SK-N-SH (cell line): ENCODE data around the gene RALBP1. TPM values are rescaled to one million over a fixed set of nuclear protein-coding genes. Genes with fewer than 3 reads are reported as not detected.
A peak's percentile ranks its signal among the peaks of the same experiment; 100 is the strongest.

Experiments
- CTCF ChIA-PET: fragments of 300-600, 350-600 bp; formaldehyde crosslinking; extraction: SDS; loops from one replicate; lab custom pipeline; 2021; lab: Yijun Ruan, JAX
- POLR2A ChIA-PET: fragments of 350-600 bp; sonication (Branson Sonifier 250); formaldehyde crosslinking; extraction: SDS; loops from one replicate; lab custom pipeline; 2020; ENCODE audit warnings: antibody characterized with exemption, inconsistent platforms; lab: Yijun Ruan, JAX
- DNase-seq: peaks from one replicate; pipeline ENCODE4 v3.0.0; 2012
- H2AFZ ChIP-seq: fragments of 200-600 bp; sonication (generic); 2 replicates; pipeline ENCODE4 v1.8.1; 2016; ENCODE audit warnings: antibody characterized with exemption, mild to moderate bottlenecking, low read depth
- H3F3A ChIP-seq: fragments of 200-600 bp; sonication (generic); replicated peaks from 2 replicates; pipeline ENCODE3; 2016; ENCODE audit warnings: antibody characterized with exemption, mild to moderate bottlenecking; ENCODE audit not compliant: insufficient read depth
- H3K27ac ChIP-seq, 2 experiments: fragments of 200-500 bp in 1 of 2; fragments of 200-600 bp in 1 of 2; sonication (Bioruptor generic) in 1 of 2; sonication (generic), shearing (Covaris generic) in 1 of 2; 2 replicates each; pipeline versions ENCODE4 v1.5.1 to v1.6.1; 2014 to 2016; ENCODE audit warnings: low read depth in 2 of 2, inconsistent platforms in 1 of 2, low read length in 1 of 2, mild to moderate bottlenecking in 1 of 2, mixed read lengths in 1 of 2
- H3K27me3 ChIP-seq: fragments of 200-600 bp; sonication (generic), shearing (Covaris generic); 2 replicates; pipeline ENCODE4 v1.6.1; 2016; ENCODE audit warnings: mixed run types; ENCODE audit not compliant: insufficient read depth
- H3K36me3 ChIP-seq, 2 experiments: fragments of 200-500 bp in 1 of 2; fragments of 200-600 bp in 1 of 2; sonication (Bioruptor generic) in 1 of 2; sonication (generic) in 1 of 2; replicated peaks in 1 of 2; 2 replicates each; pipeline versions ENCODE3 to v1.5.1; 2014 to 2016; ENCODE audit warnings: low read length in 1 of 2, mild to moderate bottlenecking in 1 of 2; ENCODE audit not compliant: insufficient read depth in 2 of 2, control insufficient read depth in 1 of 2
- H3K4me1 ChIP-seq, 2 experiments: fragments of 200-500 bp in 1 of 2; fragments of 200-600 bp in 1 of 2; sonication (Bioruptor generic) in 1 of 2; sonication (generic), shearing (Covaris generic) in 1 of 2; 2 replicates each; pipeline versions ENCODE4 v1.5.1 to v1.6.1; 2014 to 2016; ENCODE audit warnings: low read depth in 1 of 2, low read length in 1 of 2, mixed run types in 1 of 2; ENCODE audit not compliant: insufficient read depth in 2 of 2, control insufficient read depth in 1 of 2
- H3K4me2 ChIP-seq: fragments of 200-600 bp; sonication (generic), shearing (Covaris generic); 2 replicates; pipeline ENCODE4 v1.6.1; 2017; ENCODE audit warnings: mixed run types
- H3K4me3 ChIP-seq, 2 experiments: fragments of 200-500 bp in 1 of 2; fragments of 200-600 bp in 1 of 2; sonication (Bioruptor generic) in 1 of 2; sonication (generic), shearing (Covaris generic) in 1 of 2; 2 replicates each; pipeline versions ENCODE4 v1.5.1 to v1.8.1; 2014 to 2016; ENCODE audit warnings: low read depth in 2 of 2, inconsistent platforms in 1 of 2, low read length in 1 of 2, mild to moderate bottlenecking in 1 of 2, mixed read lengths in 1 of 2, moderate library complexity in 1 of 2
- H3K79me2 ChIP-seq: fragments of 200-600 bp; sonication (generic); 2 replicates; pipeline ENCODE4 v1.8.1; 2017; ENCODE audit warnings: mild to moderate bottlenecking; ENCODE audit not compliant: insufficient read depth
- H3K9ac ChIP-seq: fragments of 200-600 bp; sonication (generic); 2 replicates; pipeline ENCODE4 v1.6.1; 2017; ENCODE audit warnings: mixed run types
- H3K9me2 ChIP-seq: fragments of 200-600 bp; sonication (generic); 2 replicates; pipeline ENCODE4 v1.6.1; 2017; ENCODE audit warnings: mixed run types
- H3K9me3 ChIP-seq: fragments of 200-600 bp; sonication (generic); 2 replicates; pipeline ENCODE4 v1.6.1; 2017; ENCODE audit warnings: mixed run types, mild to moderate bottlenecking, moderate library complexity
- H4K20me1 ChIP-seq: fragments of 200-600 bp; sonication (generic); 2 replicates; pipeline ENCODE4 v1.6.1; 2017; ENCODE audit warnings: mild to moderate bottlenecking, mixed run types; ENCODE audit not compliant: insufficient read depth
- CHD2 ChIP-seq: fragments of 150-350 bp; IDR thresholded peaks from 2 replicates; pipeline ENCODE4 v1.6.1; 2018; ENCODE audit warnings: low read length; ENCODE audit not compliant: partially characterized antibody
- EP300 ChIP-seq, 2 experiments: IDR thresholded peaks; 2 replicates each; pipeline versions ENCODE4 v1.4.0 to v1.6.1; 2012; ENCODE audit warnings: borderline replicate concordance in 1 of 2, low read depth in 1 of 2, low read length in 1 of 2
- FOXJ3 ChIP-seq: sonication (generic); formaldehyde crosslinking; IDR thresholded peaks from 2 replicates; pipeline ENCODE4 v1.5.1; 2020; ENCODE audit warnings: mild to moderate bottlenecking, missing genetic modification reagents
- FOXM1 ChIP-seq: IDR thresholded peaks from 2 replicates; pipeline ENCODE4 v1.4.0; 2012; ENCODE audit warnings: low read depth, mild to moderate bottlenecking
- GATA2 ChIP-seq: sonication (generic); formaldehyde crosslinking; IDR thresholded peaks from 2 replicates; pipeline ENCODE4 v1.5.0; 2020; ENCODE audit warnings: mild to moderate bottlenecking, missing genetic modification reagents
- JUND ChIP-seq: IDR thresholded peaks from 2 replicates; pipeline ENCODE4 v1.4.0; 2012
- MXI1 ChIP-seq: IDR thresholded peaks from 2 replicates; pipeline ENCODE4 v1.6.1; 2012; ENCODE audit warnings: mild to moderate bottlenecking, low read depth, low read length, improper control_type of control experiment
- NFIC ChIP-seq: IDR thresholded peaks from 2 replicates; pipeline ENCODE4 v1.4.0; 2012; ENCODE audit warnings: borderline replicate concordance
- NRF1 ChIP-seq: IDR thresholded peaks from 2 replicates; pipeline ENCODE4 v1.6.1; 2012; ENCODE audit warnings: low read depth, mild to moderate bottlenecking, low read length
- POLR2AphosphoS5 ChIP-seq: IDR thresholded peaks from 2 replicates; pipeline ENCODE4 v1.6.1; 2012; ENCODE audit warnings: low read depth, low read length
- RAD21 ChIP-seq: IDR thresholded peaks from 2 replicates; pipeline ENCODE4 v1.6.1; 2012; ENCODE audit warnings: mild to moderate bottlenecking, low read length
- RFX5 ChIP-seq: IDR thresholded peaks from 2 replicates; pipeline ENCODE4 v1.6.1; 2012; ENCODE audit warnings: mild to moderate bottlenecking, improper control_type of control experiment, low read length
- SIN3A ChIP-seq: IDR thresholded peaks from 2 replicates; pipeline ENCODE4 v1.6.1; 2012; ENCODE audit warnings: low read depth, mild to moderate bottlenecking, low read length, moderate library complexity, borderline replicate concordance
- SMC3 ChIP-seq: IDR thresholded peaks from 2 replicates; pipeline ENCODE4 v1.6.1; 2012; ENCODE audit warnings: low read depth, low read length, improper control_type of control experiment
- TEAD4 ChIP-seq: IDR thresholded peaks from 2 replicates; pipeline ENCODE4 v1.4.0; 2012; ENCODE audit warnings: mild to moderate bottlenecking, borderline replicate concordance; ENCODE audit not compliant: insufficient read depth
- YY1 ChIP-seq: IDR thresholded peaks from 2 replicates; pipeline ENCODE4 v1.4.0; 2012; ENCODE audit warnings: low read depth, mild to moderate bottlenecking
- WGBS: methylation state at CpG from one replicate; pipeline ENCODE4 v1.1.6; 2017; ENCODE audit warnings: low lambda C conversion rate; 5-methylcytosine and 5-hydroxymethylcytosine counted together
- polyA plus RNA-seq, 3 experiments: library from polyadenylated mRNA; depleted of rRNA; stranded (reverse); fragments of >200 nt; gene quantifications; 2 replicates each; pipeline ENCODE4 v1.2.3, GENCODE V29; 2012
- TF ChIP-seq, protein P1 (sequence below): IDR thresholded peaks from 2 replicates; pipeline ENCODE4; 2012
- TF ChIP-seq, protein P2 (sequence below): IDR thresholded peaks from 2 replicates; pipeline ENCODE4 v1.4.0; 2012; ENCODE audit warnings: low read depth, borderline replicate concordance
- TF ChIP-seq, protein P3 (sequence below): fragments of 150-350 bp; IDR thresholded peaks from 2 replicates; pipeline ENCODE4 v1.6.1; 2016; ENCODE audit warnings: mild to moderate bottlenecking, low read depth, low read length

Gene RALBP1
- polyA plus RNA-seq, 1 of the 3 experiments (the other 2 are of a cell fraction), result 43.8 TPM

DNA sequence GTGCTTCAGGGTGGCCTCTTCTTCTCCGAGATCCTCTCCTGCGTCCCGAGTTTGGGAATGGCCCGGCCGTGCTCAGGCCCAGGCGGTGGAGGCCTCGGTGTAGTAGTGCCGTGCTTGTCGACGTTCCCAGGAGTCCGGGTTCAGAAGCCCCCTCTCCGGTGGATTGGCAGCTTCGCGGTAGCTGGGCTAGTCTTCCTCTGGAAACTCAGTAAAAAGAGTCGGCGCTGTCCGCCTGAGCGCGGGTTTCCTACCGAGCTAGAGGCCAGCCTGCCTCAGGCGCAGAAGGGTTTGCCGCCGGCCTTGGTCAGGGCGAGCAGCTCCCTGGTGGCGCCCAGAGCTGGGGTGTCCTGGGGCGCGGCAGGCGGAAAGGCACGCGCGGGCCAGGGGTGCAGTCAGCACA, 3.2 kb downstream of the RALBP1 start:
- H3K4me2 ChIP-seq, result no peak overlapping the region
- H3K27ac ChIP-seq, result no peak overlapping the region
- peaks cover 12% of the 10 kb centered on the region for H4K20me1 ChIP-seq
- H3K27me3 ChIP-seq, result no peaks in the 10 kb centered on the region
- no peak for DNase-seq
- H3K4me1 ChIP-seq, result peaks cover 13 to 15% of the 10 kb centered on the region in 2 experiments; a peak in 3 of 4 replicates
- H2AFZ ChIP-seq, result no peak overlapping the region
- POLR2A ChIA-PET, result no interaction called here
- no peaks in the 10 kb centered on the region for H3K9me3 ChIP-seq
- peaks cover 4% of the 10 kb centered on the region for H3F3A ChIP-seq
- H3K36me3 ChIP-seq, result peaks cover 0 to 4% of the 10 kb centered on the region in 2 experiments
- WGBS, result over 99% methylated on average over 18 of the region's 31 CpGs
- CTCF ChIA-PET, result no interaction called here
- H3K9me2 ChIP-seq, result no peaks in the 10 kb centered on the region
- H3K4me3 ChIP-seq, result no peak overlapping the region
- peaks cover 80% of the 10 kb centered on the region for H3K79me2 ChIP-seq
- no peak overlapping the region for H3K9ac ChIP-seq
- TF ChIP-seq YY1, result no peak
- no peak for TF ChIP-seq FOXM1
- TF ChIP-seq, protein P1, sequence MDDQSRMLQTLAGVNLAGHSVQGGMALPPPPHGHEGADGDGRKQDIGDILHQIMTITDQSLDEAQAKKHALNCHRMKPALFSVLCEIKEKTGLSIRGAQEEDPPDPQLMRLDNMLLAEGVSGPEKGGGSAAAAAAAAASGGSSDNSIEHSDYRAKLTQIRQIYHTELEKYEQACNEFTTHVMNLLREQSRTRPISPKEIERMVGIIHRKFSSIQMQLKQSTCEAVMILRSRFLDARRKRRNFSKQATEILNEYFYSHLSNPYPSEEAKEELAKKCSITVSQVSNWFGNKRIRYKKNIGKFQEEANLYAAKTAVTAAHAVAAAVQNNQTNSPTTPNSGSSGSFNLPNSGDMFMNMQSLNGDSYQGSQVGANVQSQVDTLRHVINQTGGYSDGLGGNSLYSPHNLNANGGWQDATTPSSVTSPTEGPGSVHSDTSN, result no peak

DNA sequence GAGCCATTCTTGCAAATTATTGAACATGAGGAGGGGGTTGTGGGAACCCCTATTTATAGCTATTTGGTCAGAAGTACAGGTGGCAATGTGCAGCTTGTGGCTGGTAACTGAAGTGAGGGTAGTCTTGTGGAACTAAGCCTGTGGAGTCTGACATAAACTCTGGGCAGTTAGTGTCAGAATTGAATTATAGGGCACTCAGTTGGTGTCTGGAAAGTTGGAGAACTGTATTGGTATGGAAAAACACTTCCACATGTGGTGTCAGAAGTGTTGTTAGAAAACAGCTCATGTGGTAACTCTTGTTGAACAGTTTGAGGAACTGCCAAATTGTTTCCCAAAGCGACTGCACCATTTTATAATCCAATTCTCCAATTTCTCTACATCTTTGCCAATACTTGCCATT, 7.5 kb downstream of the RALBP1 start:
- H3K36me3 ChIP-seq, result peaks cover 0 to 4% of the 10 kb centered on the region in 2 experiments
- CTCF ChIA-PET, result no interaction called here
- no peaks in the 10 kb centered on the region for H3K9me3 ChIP-seq
- POLR2A ChIA-PET, result no interaction called here
- no peaks in the 10 kb centered on the region for H3K27me3 ChIP-seq
- no peaks in the 10 kb centered on the region for H3K9me2 ChIP-seq
- H3K4me3 ChIP-seq, result no peak overlapping the region
- peaks cover 99% of the 10 kb centered on the region for H3K79me2 ChIP-seq
- H2AFZ ChIP-seq, result no peak overlapping the region
- H3K27ac ChIP-seq, result no peak overlapping the region
- no peak overlapping the region for H3K9ac ChIP-seq
- H3F3A ChIP-seq, result no peaks in the 10 kb centered on the region
- 95% methylated on average over 1 of the region's 1 CpG for WGBS
- H4K20me1 ChIP-seq, result peaks cover 6% of the 10 kb centered on the region
- peak; percentile 17 for DNase-seq
- no peak for TF ChIP-seq NRF1
- TF ChIP-seq SMC3, result no peak
- 0 out of 2 replicates have a peak, but pooled peaks have one; percentile 21 for TF ChIP-seq MXI1
- TF ChIP-seq, all 33 proteins: peak for 1
- Histone ChIP-seq H3K4me2 (no peak overlapping the region), H3K4me1 (peaks cover 0 to 6% of the 10 kb centered on the region in 2 experiments; a peak in 1 of 4 replicates)

DNA sequence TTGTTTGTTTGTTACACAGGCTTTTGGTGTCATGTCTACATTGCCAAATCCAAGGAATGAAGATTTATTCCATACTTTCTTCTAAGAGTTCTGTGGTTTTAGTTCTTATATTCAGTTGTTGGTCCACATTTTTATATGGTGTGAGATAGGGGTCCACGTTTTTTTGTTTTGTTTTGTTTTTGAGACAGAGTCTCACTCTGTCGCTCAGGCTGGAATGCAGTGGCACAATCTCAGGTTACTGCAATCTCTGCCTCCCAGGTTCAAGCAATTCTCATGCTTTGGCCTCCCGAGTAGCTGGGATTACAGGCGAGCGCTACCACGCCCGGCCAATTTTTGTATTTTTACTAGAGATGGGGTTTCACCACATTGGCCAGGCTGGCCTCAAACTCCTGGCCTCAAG, 8.2 kb downstream of the RALBP1 start:
- TF ChIP-seq SIN3A, result no peak
- TF ChIP-seq RAD21, result no peak
- TF ChIP-seq YY1, result no peak
- TF ChIP-seq FOXJ3 (CRISPR knock-in tag), result no peak
- no peak for TF ChIP-seq JUND
- TF ChIP-seq SMC3, result no peak
- TF ChIP-seq, protein P2, sequence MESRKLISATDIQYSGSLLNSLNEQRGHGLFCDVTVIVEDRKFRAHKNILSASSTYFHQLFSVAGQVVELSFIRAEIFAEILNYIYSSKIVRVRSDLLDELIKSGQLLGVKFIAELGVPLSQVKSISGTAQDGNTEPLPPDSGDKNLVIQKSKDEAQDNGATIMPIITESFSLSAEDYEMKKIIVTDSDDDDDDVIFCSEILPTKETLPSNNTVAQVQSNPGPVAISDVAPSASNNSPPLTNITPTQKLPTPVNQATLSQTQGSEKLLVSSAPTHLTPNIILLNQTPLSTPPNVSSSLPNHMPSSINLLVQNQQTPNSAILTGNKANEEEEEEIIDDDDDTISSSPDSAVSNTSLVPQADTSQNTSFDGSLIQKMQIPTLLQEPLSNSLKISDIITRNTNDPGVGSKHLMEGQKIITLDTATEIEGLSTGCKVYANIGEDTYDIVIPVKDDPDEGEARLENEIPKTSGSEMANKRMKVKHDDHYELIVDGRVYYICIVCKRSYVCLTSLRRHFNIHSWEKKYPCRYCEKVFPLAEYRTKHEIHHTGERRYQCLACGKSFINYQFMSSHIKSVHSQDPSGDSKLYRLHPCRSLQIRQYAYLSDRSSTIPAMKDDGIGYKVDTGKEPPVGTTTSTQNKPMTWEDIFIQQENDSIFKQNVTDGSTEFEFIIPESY, result no peak
- TF ChIP-seq, protein P3, sequence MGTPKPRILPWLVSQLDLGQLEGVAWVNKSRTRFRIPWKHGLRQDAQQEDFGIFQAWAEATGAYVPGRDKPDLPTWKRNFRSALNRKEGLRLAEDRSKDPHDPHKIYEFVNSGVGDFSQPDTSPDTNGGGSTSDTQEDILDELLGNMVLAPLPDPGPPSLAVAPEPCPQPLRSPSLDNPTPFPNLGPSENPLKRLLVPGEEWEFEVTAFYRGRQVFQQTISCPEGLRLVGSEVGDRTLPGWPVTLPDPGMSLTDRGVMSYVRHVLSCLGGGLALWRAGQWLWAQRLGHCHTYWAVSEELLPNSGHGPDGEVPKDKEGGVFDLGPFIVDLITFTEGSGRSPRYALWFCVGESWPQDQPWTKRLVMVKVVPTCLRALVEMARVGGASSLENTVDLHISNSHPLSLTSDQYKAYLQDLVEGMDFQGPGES, result no peak
- no peak for TF ChIP-seq CHD2
- no peak for TF ChIP-seq MXI1
- no peak for TF ChIP-seq NRF1
- TF ChIP-seq RFX5, result no peak
- TF ChIP-seq FOXM1, result no peak
- TF ChIP-seq EP300 (IDR thresholded peaks at IDR 0.05; ENCODE audit: borderline replicate concordance in 1 of 2, low read depth in 1 of 2, low read length in 1 of 2), result no peak
- TF ChIP-seq TEAD4, result no peak
- TF ChIP-seq POLR2AphosphoS5, result no peak
- TF ChIP-seq NFIC, result no peak
- no peak for TF ChIP-seq GATA2 (CRISPR knock-in tag)
- no peak for DNase-seq
- peaks cover 6% of the 10 kb centered on the region for H4K20me1 ChIP-seq
- no peak overlapping the region for H2AFZ ChIP-seq
- H3K9me2 ChIP-seq, result no peaks in the 10 kb centered on the region
- H3K9me3 ChIP-seq, result no peaks in the 10 kb centered on the region
- peaks cover 0 to 2% of the 10 kb centered on the region in 2 experiments for H3K36me3 ChIP-seq
- 95% methylated on average over 7 of the region's 7 CpGs for WGBS
- H3K4me2 ChIP-seq, result no peak overlapping the region
- ChIA-PET POLR2A (no interaction called here), CTCF (no interaction called here)
- peaks cover 0 to 6% of the 10 kb centered on the region in 2 experiments; a peak in 1 of 4 replicates for H3K4me1 ChIP-seq
- no peaks in the 10 kb centered on the region for H3K27me3 ChIP-seq
- H3K9ac ChIP-seq, result no peak overlapping the region
- H3K4me3 ChIP-seq, result no peak overlapping the region
- no peaks in the 10 kb centered on the region for H3F3A ChIP-seq
- no peak overlapping the region for H3K27ac ChIP-seq
- peaks cover 99% of the 10 kb centered on the region for H3K79me2 ChIP-seq
